ENCODE measurements around the gene TMEM240. TPM values are rescaled to one million over a fixed set of nuclear protein-coding genes. Genes with fewer than 3 reads are reported as not detected.

The TMEM240 gene
- total RNA-seq, 2 donors from 2014 or later, result 11.1 TPM

GRCh38 chr1:1551524-1552262 lies 11.3 kb upstream of the TMEM240 start:
- H3K4me3 ChIP-seq, result no peak overlapping the region
- H3K4me1 ChIP-seq (ENCODE audit: control insufficient read depth in 1 of 2, low read depth in 2 of 2), result no peaks in the 10 kb centered on the region
- ATAC-seq (ENCODE audit: insufficient number of reproducible peaks, low FRiP score, low read depth) (no peak), DNase-seq (ENCODE audit: low spot score) (no peak)
- H3K9me3 ChIP-seq, result no peaks in the 10 kb centered on the region
- no peaks in the 10 kb centered on the region for H3K27me3 ChIP-seq (replicated peaks; ENCODE audit: insufficient read depth)
- TF ChIP-seq CTCF (IDR thresholded peaks at IDR 0.05), result no peak
- no peak overlapping the region for H3K27ac ChIP-seq
- H3K36me3 ChIP-seq, result peaks cover 3% of the 10 kb centered on the region

- ATAC-seq (ENCODE audit: insufficient number of reproducible peaks, low FRiP score, low read depth), result no peak
Observed at GRCh38 chr1:1550591-1551432, 10.4 kb upstream of the TMEM240 start.

GRCh38 chr1:1550087-1550486 lies 9.7 kb upstream of the TMEM240 start:
- no peak overlapping the region for H3K4me3 ChIP-seq
- no peaks in the 10 kb centered on the region for H3K9me3 ChIP-seq
- no peak for ATAC-seq (ENCODE audit: insufficient number of reproducible peaks, low FRiP score, low read depth)
- TF ChIP-seq CTCF (IDR thresholded peaks at IDR 0.05), result no peak
- no peak for DNase-seq (ENCODE audit: low spot score)
- H3K4me1 ChIP-seq (ENCODE audit: control insufficient read depth in 1 of 2, low read depth in 2 of 2), result no peaks in the 10 kb centered on the region
- peaks cover 3% of the 10 kb centered on the region for H3K36me3 ChIP-seq
- no peak overlapping the region for H3K27ac ChIP-seq
- H3K27me3 ChIP-seq (replicated peaks; ENCODE audit: insufficient read depth), result no peaks in the 10 kb centered on the region

More at GRCh38 chr1:1550591-1551432, 10.4 kb upstream of the TMEM240 start:
- no peaks in the 10 kb centered on the region for H3K27me3 ChIP-seq (replicated peaks; ENCODE audit: insufficient read depth)
- H3K9me3 ChIP-seq, result no peaks in the 10 kb centered on the region
- DNase-seq (ENCODE audit: low spot score), result no peak
- H3K27ac ChIP-seq, result no peak overlapping the region
- TF ChIP-seq CTCF (IDR thresholded peaks at IDR 0.05), result peak; percentile 31
- H3K36me3 ChIP-seq, result peaks cover 3% of the 10 kb centered on the region
- H3K4me3 ChIP-seq, result no peak overlapping the region
- no peaks in the 10 kb centered on the region for H3K4me1 ChIP-seq (ENCODE audit: control insufficient read depth in 1 of 2, low read depth in 2 of 2)

GRCh38 chr1:1548591-1548990 lies 8.2 kb upstream of the TMEM240 start:
- ATAC-seq (ENCODE audit: insufficient number of reproducible peaks, low FRiP score, low read depth) (no peak), DNase-seq (ENCODE audit: low spot score) (no peak)
- Histone ChIP-seq H3K27ac (no peak overlapping the region), H3K9me3 (no peaks in the 10 kb centered on the region), H3K4me3 (no peak overlapping the region), H3K36me3 (peaks cover 5% of the 10 kb centered on the region), H3K27me3 (replicated peaks; ENCODE audit: insufficient read depth) (no peaks in the 10 kb centered on the region), H3K4me1 (ENCODE audit: control insufficient read depth in 1 of 2, low read depth in 2 of 2) (no peaks in the 10 kb centered on the region)
- no peak for TF ChIP-seq CTCF (IDR thresholded peaks at IDR 0.05)

- Histone ChIP-seq H3K9me3 (no peaks in the 10 kb centered on the region), H3K4me1 (ENCODE audit: control insufficient read depth in 1 of 2, low read depth in 2 of 2) (no peaks in the 10 kb centered on the region), H3K27me3 (replicated peaks; ENCODE audit: insufficient read depth) (no peaks in the 10 kb centered on the region), H3K27ac (no peak overlapping the region), H3K4me3 (no peak overlapping the region), H3K36me3 (peaks cover 11% of the 10 kb centered on the region)
- DNase-seq (ENCODE audit: low spot score) (no peak), ATAC-seq (ENCODE audit: insufficient number of reproducible peaks, low FRiP score, low read depth) (no peak)
- no peak for TF ChIP-seq CTCF (IDR thresholded peaks at IDR 0.05)
Observed at GRCh38 chr1:1547476-1547875, 7.1 kb upstream of the TMEM240 start.

Data from thoracic aorta (tissue), 2 donors.